Measurements from ENCODE around the gene DENND4B. TPM values are rescaled to one million over a fixed set of nuclear protein-coding genes. Genes with fewer than 3 reads are reported as not detected.

The DENND4B gene
- total RNA-seq, 4 donors from 2014 or later = 42.3 to 121 (median 50.3) TPM

GRCh38 chr1:153928791-153929341, 17.7 kb downstream of the DENND4B start:
- TF ChIP-seq POLR2A (IDR thresholded peaks at IDR 0.05) (no peak), POLR2AphosphoS5 (IDR thresholded peaks at IDR 0.05) (no peak), CTCF (IDR thresholded peaks at IDR 0.05) (no peak), EP300 (IDR thresholded peaks at IDR 0.05; ENCODE audit: low read depth) (no peak)
- in situ Hi-C loops (cut with MboI; ENCODE audit: low pct_ligation_motif_present in 1 of 4, low pct_unique_long_range_greater_than_20kb in 1 of 4, low sequenced_read_pairs in 3 of 4) (loop anchor here in 2 of 4 donors (25.0 kb wide), 1 partner anchor 117 kb away; no protein-coding TSS in a partner anchor), intact Hi-C loops (cut with DNase I; ENCODE audit: low total_unique reads) (no loop called here)
- 60 to 67% methylated on average over 2 to 4 of the region's 4 CpGs for WGBS, 2 donors (ENCODE audit: low coverage in 1 of 2)
- peaks cover 3 to 9% (median 5%) of the 10 kb centered on the region in 4 donors for H3K4me1 ChIP-seq
- no peak for DNase-seq
- peak overlapping the region in 2 of 4 donors; percentile 1 to 46 for H3K27ac ChIP-seq
- no peaks in the 10 kb centered on the region for H3K27me3 ChIP-seq
- peaks cover 0 to 16% (median 3%) of the 10 kb centered on the region in 4 donors for H3K36me3 ChIP-seq
- no peak overlapping the region for H3K4me3 ChIP-seq
- H3K9me3 ChIP-seq = no peaks in the 10 kb centered on the region

GRCh38 chr1:153928245-153928644, 18.3 kb downstream of the DENND4B start:
- H3K27me3 ChIP-seq = no peaks in the 10 kb centered on the region
- TF ChIP-seq CTCF (IDR thresholded peaks at IDR 0.05) (no peak), EP300 (IDR thresholded peaks at IDR 0.05; ENCODE audit: low read depth) (no peak), POLR2A (IDR thresholded peaks at IDR 0.05) (no peak), POLR2AphosphoS5 (IDR thresholded peaks at IDR 0.05) (no peak)
- in situ Hi-C loops (cut with MboI; ENCODE audit: low pct_ligation_motif_present in 1 of 4, low pct_unique_long_range_greater_than_20kb in 1 of 4, low sequenced_read_pairs in 3 of 4) (loop anchor here in 2 of 4 donors (25.0 kb wide), 1 partner anchor 116 kb away; no protein-coding TSS in a partner anchor), intact Hi-C loops (cut with DNase I; ENCODE audit: low total_unique reads) (no loop called here)
- peaks cover 6 to 11% (median 9%) of the 10 kb centered on the region in 4 donors for H3K4me1 ChIP-seq
- peaks cover 0 to 10% (median under 1%) of the 10 kb centered on the region in 4 donors for H3K36me3 ChIP-seq
- H3K9me3 ChIP-seq = no peaks in the 10 kb centered on the region
- no peak for DNase-seq
- no peak overlapping the region for H3K4me3 ChIP-seq
- H3K27ac ChIP-seq = peak overlapping the region in 2 of 4 donors; percentile 1 to 46
- 62 to 75% methylated on average over 1 of the region's 1 CpG for WGBS, 2 donors (ENCODE audit: low coverage in 1 of 2)

- intact Hi-C loops (cut with DNase I; ENCODE audit: low total_unique reads) = no loop called here
- TF ChIP-seq EP300 (IDR thresholded peaks at IDR 0.05; ENCODE audit: low read depth) (no peak), POLR2A (IDR thresholded peaks at IDR 0.05) (no peak), CTCF (IDR thresholded peaks at IDR 0.05) (no peak), POLR2AphosphoS5 (IDR thresholded peaks at IDR 0.05) (no peak)
- Histone ChIP-seq H3K9me3 (no peaks in the 10 kb centered on the region), H3K27ac (no peak overlapping the region), H3K4me1 (peaks cover 10 to 16% (median 12%) of the 10 kb centered on the region in 4 donors), H3K36me3 (no peaks in the 10 kb centered on the region), H3K4me3 (no peak overlapping the region), H3K27me3 (no peaks in the 10 kb centered on the region)
- 83% methylated on average over 3 to 4 of the region's 4 CpGs for WGBS, 2 donors (ENCODE audit: low coverage in 1 of 2)
- in situ Hi-C loops (cut with MboI; ENCODE audit: low pct_ligation_motif_present in 1 of 4, low pct_unique_long_range_greater_than_20kb in 1 of 4, low sequenced_read_pairs in 3 of 4) = loop anchor here in 2 of 4 donors (25.0 kb wide), 1 partner anchor 114 kb away; no protein-coding TSS in a partner anchor
- no peak for DNase-seq
These were observed 20.1 kb downstream of the DENND4B start for GRCh38 chr1:153926405-153926804.

- H3K36me3 ChIP-seq = no peaks in the 10 kb centered on the region
- in situ Hi-C loops (cut with MboI; ENCODE audit: low pct_ligation_motif_present in 1 of 4, low pct_unique_long_range_greater_than_20kb in 1 of 4, low sequenced_read_pairs in 3 of 4) = loop anchor here in 1 of 4 donors (25.0 kb wide), 1 partner anchor 111 kb away; no protein-coding TSS in a partner anchor
- 0% methylated on average over 9 to 50 of the region's 53 CpGs for WGBS, 2 donors (ENCODE audit: low coverage in 1 of 2)
- intact Hi-C loops (cut with DNase I; ENCODE audit: low total_unique reads) = no loop called here
- DNase-seq = peak; percentile 99
- TF ChIP-seq CTCF (IDR thresholded peaks at IDR 0.05) = no peak
- peak; percentile 51 to 81 (median 76) for TF ChIP-seq POLR2AphosphoS5 (IDR thresholded peaks at IDR 0.05)
- H3K27ac ChIP-seq = peak within 1 kb of the TSS; percentile 95 to 99 (median 96)
- no peaks in the 10 kb centered on the region for H3K9me3 ChIP-seq
- peaks cover 11 to 45% (median 30%) of the 10 kb centered on the region in 4 donors for H3K4me1 ChIP-seq
- no peaks in the 10 kb centered on the region for H3K27me3 ChIP-seq
- peak within 1 kb of the TSS; percentile 86 to 97 (median 90) for H3K4me3 ChIP-seq
These were observed 23.3 kb downstream of the DENND4B start, which contains the start of gene GATAD2B for GRCh38 chr1:153922972-153923925. Gene GATAD2B, minus strand, starts transcription at chr1:153922972. Its CDS starts 94,625 bp downstream, at chr1:153828347.
